Measurements from ENCODE around the gene WWOX. TPM values are rescaled to one million over a fixed set of nuclear protein-coding genes. Genes with fewer than 3 reads are reported as not detected.

WWOX gene
- total RNA-seq, 1 donor from 2014 or later = 8.9 TPM

- Histone ChIP-seq H3K36me3 (no peaks in the 10 kb centered on the region), H3K4me3 (no peak overlapping the region), H3K27me3 (ENCODE audit: low read depth) (no peaks in the 10 kb centered on the region), H3K4me1 (peaks cover 43% of the 10 kb centered on the region), H3K9me3 (replicated peaks) (peaks cover 12% of the 10 kb centered on the region), H3K27ac (replicated peaks) (peak overlapping the region; percentile 10)
- no peak for TF ChIP-seq CTCF (IDR thresholded peaks at IDR 0.05; ENCODE audit: borderline replicate concordance)
- intact Hi-C loops (cut with micrococcal nuclease) = no loop called here
- DNase-seq = no peak
These were observed 291.3 kb downstream of the WWOX start for GRCh38 chr16:78390508-78391324.

GRCh38 chr16:78392585-78393195, 293.2 kb downstream of the WWOX start:
- peaks cover 12% of the 10 kb centered on the region for H3K9me3 ChIP-seq (replicated peaks)
- DNase-seq = no peak
- H3K27me3 ChIP-seq (ENCODE audit: low read depth) = no peaks in the 10 kb centered on the region
- no peaks in the 10 kb centered on the region for H3K36me3 ChIP-seq
- TF ChIP-seq CTCF (IDR thresholded peaks at IDR 0.05; ENCODE audit: borderline replicate concordance) = no peak
- intact Hi-C loops (cut with micrococcal nuclease) = no loop called here
- H3K27ac ChIP-seq (replicated peaks) = peak overlapping the region; percentile 31
- H3K4me1 ChIP-seq = peaks cover 36% of the 10 kb centered on the region
- no peak overlapping the region for H3K4me3 ChIP-seq

GRCh38 chr16:78395035-78395434, 295.6 kb downstream of the WWOX start:
- Histone ChIP-seq H3K4me1 (peaks cover 14% of the 10 kb centered on the region), H3K27ac (replicated peaks) (no peak overlapping the region), H3K27me3 (ENCODE audit: low read depth) (no peaks in the 10 kb centered on the region), H3K36me3 (no peaks in the 10 kb centered on the region), H3K4me3 (no peak overlapping the region), H3K9me3 (replicated peaks) (peaks cover 12% of the 10 kb centered on the region)
- intact Hi-C loops (cut with micrococcal nuclease) = no loop called here
- TF ChIP-seq CTCF (IDR thresholded peaks at IDR 0.05; ENCODE audit: borderline replicate concordance) = no peak
- no peak for DNase-seq

- Histone ChIP-seq H3K36me3 (no peaks in the 10 kb centered on the region), H3K9me3 (replicated peaks) (peaks cover 12% of the 10 kb centered on the region), H3K27ac (replicated peaks) (no peak overlapping the region), H3K27me3 (ENCODE audit: low read depth) (no peaks in the 10 kb centered on the region), H3K4me1 (peaks cover 3% of the 10 kb centered on the region), H3K4me3 (no peak overlapping the region)
- peak; percentile 41 for TF ChIP-seq CTCF (IDR thresholded peaks at IDR 0.05; ENCODE audit: borderline replicate concordance)
- intact Hi-C loops (cut with micrococcal nuclease) = no loop called here
- no peak for DNase-seq
These were observed 296.6 kb downstream of the WWOX start for GRCh38 chr16:78396046-78396445.

- H3K27me3 ChIP-seq (ENCODE audit: low read depth) = no peaks in the 10 kb centered on the region
- no peaks in the 10 kb centered on the region for H3K36me3 ChIP-seq
- TF ChIP-seq CTCF (IDR thresholded peaks at IDR 0.05; ENCODE audit: borderline replicate concordance) = no peak
- intact Hi-C loops (cut with micrococcal nuclease) = no loop called here
- H3K27ac ChIP-seq (replicated peaks) = no peak overlapping the region
- H3K4me3 ChIP-seq = no peak overlapping the region
- peaks cover 10% of the 10 kb centered on the region for H3K9me3 ChIP-seq (replicated peaks)
- no peaks in the 10 kb centered on the region for H3K4me1 ChIP-seq
- no peak for DNase-seq
These were observed 297.2 kb downstream of the WWOX start for GRCh38 chr16:78396673-78397072.

All from left ventricle myocardium inferior (tissue), 1 donor.